Lung (tissue), 12 donors: Measurements from ENCODE around the gene NXPH1. TPM values are rescaled to one million over a fixed set of nuclear protein-coding genes. Genes with fewer than 3 reads are reported as not detected.

Experiments used
- ATAC-seq: fragments of 200-7000 bp; cut with Tn5 transposase; one replicate; pipeline ENCODE4 v1.9.1; 2020; ENCODE audit warnings: moderate number of reproducible peaks; ENCODE audit not compliant: insufficient read depth, low FRiP score
- DNase-seq, 3 donors: peaks; one replicate each; pipeline ENCODE4 v3.0.0-alpha.2; 2013 to 2017
- H3K27ac ChIP-seq, 2 donors: one replicate each; pipeline ENCODE4 v1.5.1; 2013; ENCODE audit warnings: mild to moderate bottlenecking in 2 of 2, moderate library complexity in 2 of 2, control low read depth in 1 of 2, inconsistent platforms in 1 of 2, low read depth in 1 of 2, low read length in 1 of 2
- H3K27me3 ChIP-seq, 3 donors: one replicate each; pipeline ENCODE4 v1.5.1; 2013; ENCODE audit warnings: low read length in 2 of 3; ENCODE audit not compliant: control insufficient read depth in 3 of 3, insufficient read depth in 3 of 3
- H3K36me3 ChIP-seq, 4 donors: one replicate each; pipeline ENCODE4 v1.5.1; 2013; ENCODE audit warnings: low read length in 4 of 4, mild to moderate bottlenecking in 1 of 4, moderate library complexity in 1 of 4; ENCODE audit not compliant: control insufficient read depth in 4 of 4, insufficient read depth in 4 of 4
- H3K4me1 ChIP-seq, 5 donors: one replicate each; pipeline ENCODE4 v1.5.1; 2013; ENCODE audit warnings: low read length in 5 of 5, mild to moderate bottlenecking in 2 of 5, moderate library complexity in 1 of 5; ENCODE audit not compliant: control insufficient read depth in 5 of 5, insufficient read depth in 5 of 5
- H3K4me3 ChIP-seq: one replicate; pipeline ENCODE4 v1.5.1; 2013; ENCODE audit warnings: mild to moderate bottlenecking, control low read depth, moderate library complexity
- H3K9ac ChIP-seq, 2 donors: one replicate each; pipeline ENCODE4 v1.5.1; 2013; ENCODE audit warnings: low read length in 2 of 2, control low read depth in 1 of 2; ENCODE audit not compliant: insufficient read depth in 1 of 2
- H3K9me3 ChIP-seq, 4 donors: one replicate each; pipeline ENCODE4 v1.5.1; 2013; ENCODE audit warnings: low read length in 3 of 4, mild to moderate bottlenecking in 1 of 4, moderate library complexity in 1 of 4; ENCODE audit not compliant: control insufficient read depth in 4 of 4, insufficient read depth in 3 of 4
- CTCF ChIP-seq: IDR thresholded peaks from 2 replicates; pipeline ENCODE4 v1.5.1; 2012; ENCODE audit warnings: mild to moderate bottlenecking; ENCODE audit errors: control extremely low read depth, extremely low read depth
- WGBS, 2 donors: extraction: QIAGEN DNeasy Blood & Tissue Kit; methylation state at CpG; one replicate each; pipeline ENCODE4 v1.1.7; 2013; 5-methylcytosine and 5-hydroxymethylcytosine counted together
- polyA plus RNA-seq, 2 donors: library from polyadenylated mRNA; stranded (reverse); fragments of 200-250 nt; gene quantifications; one replicate each; pipeline ENCODE4 v1.2.1, GENCODE V29; 2013
- total RNA-seq, 2 donors: library from RNA; depleted of rRNA in 1 of 2; stranded (reverse); fragments of >200 nt in 1 of 2; gene quantifications; one replicate each; pipeline ENCODE4 v1.2.1, GENCODE V29; 2014 to 2021
- donor health status: control.
- donor health status: control.
- donor health status: Bipolar disorder and iron deficiency.
- donor health status: healthy.
- donor health status: DM: yes; HTN: yes; CAD: no.

NXPH1 gene
- total and polyA plus RNA-seq, 4 donors = 0.09 to 0.17 TPM; not detected in 2

- DNase-seq (no peak), ATAC-seq (no peak)
- no peaks in the 10 kb centered on the region for H3K36me3 ChIP-seq
- H3K9ac ChIP-seq = no peak overlapping the region
- H3K27me3 ChIP-seq = no peaks in the 10 kb centered on the region
- no peak overlapping the region for H3K4me3 ChIP-seq
- H3K27ac ChIP-seq = no peak overlapping the region
- no peak for TF ChIP-seq CTCF
- H3K4me1 ChIP-seq = peaks cover 0 to 12% (median 0%) of the 10 kb centered on the region in 5 donors
- no peaks in the 10 kb centered on the region for H3K9me3 ChIP-seq
These were observed 157.9 kb downstream of the NXPH1 start for GRCh38 chr7:8591289-8591688.

GRCh38 chr7:8592167-8592566 lies 158.8 kb downstream of the NXPH1 start:
- no peak for ATAC-seq
- WGBS, 2 donors = 85 to 94% methylated on average over 2 of the region's 2 CpGs
- Histone ChIP-seq H3K4me1 (peaks cover 0 to 12% (median 0%) of the 10 kb centered on the region in 5 donors), H3K9ac (no peak overlapping the region), H3K27me3 (no peaks in the 10 kb centered on the region), H3K4me3 (no peak overlapping the region), H3K27ac (no peak overlapping the region), H3K9me3 (no peaks in the 10 kb centered on the region), H3K36me3 (no peaks in the 10 kb centered on the region)
- DNase-seq = no peak
- no peak for TF ChIP-seq CTCF

GRCh38 chr7:8594115-8594514 lies 160.7 kb downstream of the NXPH1 start:
- 8 to 16% methylated on average over 5 of the region's 5 CpGs for WGBS, 2 donors
- ATAC-seq (no peak), DNase-seq (peak in 1 of 3 donors; percentile 46)
- Histone ChIP-seq H3K36me3 (no peaks in the 10 kb centered on the region), H3K9me3 (no peaks in the 10 kb centered on the region), H3K4me1 (peaks cover 0 to 12% (median 0%) of the 10 kb centered on the region in 5 donors), H3K9ac (no peak overlapping the region), H3K27ac (no peak overlapping the region), H3K4me3 (no peak overlapping the region), H3K27me3 (no peaks in the 10 kb centered on the region)
- TF ChIP-seq CTCF = no peak

GRCh38 chr7:8597565-8597964 lies 164.2 kb downstream of the NXPH1 start:
- ATAC-seq (no peak), DNase-seq (peak in 1 of 3 donors; percentile 24)
- TF ChIP-seq CTCF = no peak
- Histone ChIP-seq H3K4me1 (peaks cover 0 to 9% (median 0%) of the 10 kb centered on the region in 5 donors), H3K9ac (no peak overlapping the region), H3K27ac (no peak overlapping the region), H3K27me3 (no peaks in the 10 kb centered on the region), H3K9me3 (no peaks in the 10 kb centered on the region), H3K4me3 (no peak overlapping the region), H3K36me3 (no peaks in the 10 kb centered on the region)
- 60 to 86% methylated on average over 3 of the region's 3 CpGs for WGBS, 2 donors
